CD4-positive, alpha-beta T cell (primary cell): Measurements from ENCODE around the gene ADCY5. TPM values are rescaled to one million over a fixed set of nuclear protein-coding genes. Genes with fewer than 3 reads are reported as not detected.
"Not testable (repeated sequence)": the region's sequence is repeated elsewhere in the genome, so short reads cannot be mapped to it uniquely, and the experiment has no call there.

Experiments used
- ATAC-seq: fragments of 200-7000 bp; cut with Tn5 transposase; one replicate; pipeline ENCODE4 v1.10.0; 2022; ENCODE audit warnings: mild to moderate bottlenecking; ENCODE audit not compliant: poor library complexity
- CTCF ChIA-PET: fragments of 350-600 bp; sonication (Branson Sonifier 250); formaldehyde crosslinking; loops from one replicate; lab custom pipeline; 2021; ENCODE audit warnings: antibody characterized with exemption, inconsistent platforms; lab: Charles Lee
- POLR2A ChIA-PET: fragments of 350-600 bp; sonication (Branson Sonifier 250); formaldehyde crosslinking; loops from one replicate; lab custom pipeline; 2021; ENCODE audit warnings: antibody characterized with exemption, inconsistent platforms; lab: Charles Lee
- DNase-seq, 14 experiments: peaks; one replicate each; pipeline ENCODE4 v3.0.0-alpha.2; 2013 to 2020; ENCODE audit warnings: mixed read lengths in 2 of 14
- H3K27ac ChIP-seq, 2 donors: one replicate each; pipeline versions ENCODE4 v1.5.1 to v1.7.0; 2013; ENCODE audit warnings: low read length in 2 of 2, low read depth in 1 of 2, mild to moderate bottlenecking in 1 of 2
- H3K27me3 ChIP-seq, 2 experiments: 1 replicate in 1 of 2; 2 replicates in 1 of 2; pipeline versions ENCODE4 v1.6.1 to v1.7.0; 2013; ENCODE audit warnings: low read length in 2 of 2, control low read depth in 1 of 2, mild to moderate bottlenecking in 1 of 2, moderate library complexity in 1 of 2; ENCODE audit not compliant: insufficient read depth in 2 of 2, control insufficient read depth in 1 of 2
- H3K36me3 ChIP-seq: one replicate; pipeline ENCODE4 v1.6.1; 2013; ENCODE audit warnings: low read length, control low read depth; ENCODE audit not compliant: insufficient read depth
- H3K4me1 ChIP-seq: one replicate; pipeline ENCODE4 v1.6.1; 2013; ENCODE audit warnings: low read length, control low read depth; ENCODE audit not compliant: insufficient read depth
- H3K4me3 ChIP-seq: one replicate; pipeline ENCODE4 v1.5.1; 2013; ENCODE audit warnings: mild to moderate bottlenecking, low read length, moderate library complexity
- H3K9me3 ChIP-seq, 2 experiments: 1 replicate in 1 of 2; 2 replicates in 1 of 2; pipeline versions ENCODE4 v1.6.1 to v1.7.0; 2013; ENCODE audit warnings: low read length in 2 of 2, mild to moderate bottlenecking in 2 of 2, control low read depth in 1 of 2, moderate library complexity in 1 of 2; ENCODE audit not compliant: control insufficient read depth in 1 of 2, insufficient read depth in 1 of 2
- H3K27ac Mint-ChIP-seq: one replicate; pipeline ENCODE4 v1.8.0; 2020; ENCODE audit warnings: mixed read lengths
- H3K27me3 Mint-ChIP-seq: one replicate; pipeline ENCODE4 v1.8.0; 2021; ENCODE audit warnings: mixed read lengths
- H3K36me3 Mint-ChIP-seq: one replicate; pipeline ENCODE4 v1.8.0; 2021; ENCODE audit warnings: low read depth, mixed read lengths
- H3K4me1 Mint-ChIP-seq: one replicate; pipeline ENCODE4 v1.8.0; 2021; ENCODE audit warnings: low read depth, mixed read lengths
- H3K4me3 Mint-ChIP-seq: one replicate; pipeline ENCODE4 v1.8.0; 2020; ENCODE audit warnings: mild to moderate bottlenecking, mixed read lengths
- H3K9me3 Mint-ChIP-seq: one replicate; pipeline ENCODE4 v1.8.0; 2020; ENCODE audit warnings: mixed read lengths
- intact Hi-C, 2 experiments: fragments of 100-400 bp; cut with DNase I in 1 of 2; cut with micrococcal nuclease in 1 of 2; formaldehyde crosslinking; loops; one replicate each; pipeline versions ENCODE4 v1.15.1 to v1.9.0; 2023 to 2025; cut with DNase I, micrococcal nuclease
- total RNA-seq, 174 experiments: library from RNA in 2 of 174; stranded (reverse) in 2 of 174; gene quantifications; one replicate each; pipeline ENCODE4 v1.2.3 and lab custom pipeline; 2021 to 2026
- TF ChIP-seq, protein P1 (sequence below): fragments of 200-600 bp; IDR thresholded peaks from one replicate; pipeline ENCODE4 v1.8.0; 2022; ENCODE audit warnings: antibody characterized with exemption, mild to moderate bottlenecking

The ADCY5 gene
- total RNA-seq, 2 experiments from 2014 or later = not detected

DNA sequence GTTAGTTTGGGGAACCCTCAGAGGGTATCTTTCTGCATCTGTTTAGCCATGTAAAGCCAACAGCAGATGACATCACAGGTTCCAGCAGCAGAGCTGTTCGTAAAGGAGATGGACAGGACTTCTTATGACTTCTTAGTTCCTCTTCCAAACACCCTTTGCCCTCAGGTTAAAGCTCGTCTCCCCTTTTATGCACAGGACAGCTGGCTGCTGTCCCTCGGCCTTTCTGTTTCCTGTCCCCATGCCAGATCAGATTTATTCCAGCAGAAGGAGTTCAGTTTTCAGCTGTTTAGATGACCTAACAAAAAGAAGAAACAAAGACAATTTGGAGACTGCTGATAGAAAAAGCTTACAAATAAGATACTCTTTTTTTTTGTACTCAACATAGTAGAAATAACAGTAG is 202.0 kb downstream of the ADCY5 start:
- CTCF ChIA-PET = no interaction called here

DNA sequence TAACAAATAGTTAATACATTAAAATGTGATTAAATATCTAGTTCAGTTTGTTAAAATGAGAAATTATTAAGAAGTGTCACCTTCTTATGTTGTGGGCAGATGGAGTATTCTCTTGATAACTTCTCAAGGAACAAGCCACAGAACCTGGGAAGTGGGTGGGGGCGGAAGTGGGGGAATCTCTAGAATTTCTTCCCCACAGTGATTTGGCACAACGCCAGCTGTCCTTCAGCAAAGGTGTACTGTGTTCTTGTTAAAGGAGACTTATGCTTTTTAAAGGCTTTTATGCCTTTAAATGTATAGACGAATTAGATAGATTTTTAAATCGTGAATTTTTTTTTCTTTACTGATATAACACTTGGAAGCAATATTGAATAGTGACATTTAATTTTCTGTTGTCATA is 204.8 kb downstream of the ADCY5 start:
- CTCF ChIA-PET = no interaction called here
- POLR2A ChIA-PET = no interaction called here

More for the DNA sequence above, 202.0 kb downstream of the ADCY5 start:
- no peaks in the 10 kb centered on the region for H3K27me3 Mint-ChIP-seq
- H3K4me1 Mint-ChIP-seq = peaks cover 28% of the 10 kb centered on the region
- Histone ChIP-seq H3K4me1 (no peaks in the 10 kb centered on the region), H3K9me3 (no peaks in the 10 kb centered on the region), H3K36me3 (peaks cover 43% of the 10 kb centered on the region), H3K27me3 (no peaks in the 10 kb centered on the region), H3K4me3 (no peak overlapping the region), H3K27ac (no peak overlapping the region)
- intact Hi-C loops = no loop called here
- TF ChIP-seq, protein P1, sequence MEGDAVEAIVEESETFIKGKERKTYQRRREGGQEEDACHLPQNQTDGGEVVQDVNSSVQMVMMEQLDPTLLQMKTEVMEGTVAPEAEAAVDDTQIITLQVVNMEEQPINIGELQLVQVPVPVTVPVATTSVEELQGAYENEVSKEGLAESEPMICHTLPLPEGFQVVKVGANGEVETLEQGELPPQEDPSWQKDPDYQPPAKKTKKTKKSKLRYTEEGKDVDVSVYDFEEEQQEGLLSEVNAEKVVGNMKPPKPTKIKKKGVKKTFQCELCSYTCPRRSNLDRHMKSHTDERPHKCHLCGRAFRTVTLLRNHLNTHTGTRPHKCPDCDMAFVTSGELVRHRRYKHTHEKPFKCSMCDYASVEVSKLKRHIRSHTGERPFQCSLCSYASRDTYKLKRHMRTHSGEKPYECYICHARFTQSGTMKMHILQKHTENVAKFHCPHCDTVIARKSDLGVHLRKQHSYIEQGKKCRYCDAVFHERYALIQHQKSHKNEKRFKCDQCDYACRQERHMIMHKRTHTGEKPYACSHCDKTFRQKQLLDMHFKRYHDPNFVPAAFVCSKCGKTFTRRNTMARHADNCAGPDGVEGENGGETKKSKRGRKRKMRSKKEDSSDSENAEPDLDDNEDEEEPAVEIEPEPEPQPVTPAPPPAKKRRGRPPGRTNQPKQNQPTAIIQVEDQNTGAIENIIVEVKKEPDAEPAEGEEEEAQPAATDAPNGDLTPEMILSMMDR = no peak
- H3K27ac Mint-ChIP-seq = no peak overlapping the region
- no peak for ATAC-seq
- no peak for DNase-seq
- no peaks in the 10 kb centered on the region for H3K9me3 Mint-ChIP-seq
- H3K4me3 Mint-ChIP-seq = no peak overlapping the region
- peaks cover 88% of the 10 kb centered on the region for H3K36me3 Mint-ChIP-seq
- POLR2A ChIA-PET = no interaction called here

DNA sequence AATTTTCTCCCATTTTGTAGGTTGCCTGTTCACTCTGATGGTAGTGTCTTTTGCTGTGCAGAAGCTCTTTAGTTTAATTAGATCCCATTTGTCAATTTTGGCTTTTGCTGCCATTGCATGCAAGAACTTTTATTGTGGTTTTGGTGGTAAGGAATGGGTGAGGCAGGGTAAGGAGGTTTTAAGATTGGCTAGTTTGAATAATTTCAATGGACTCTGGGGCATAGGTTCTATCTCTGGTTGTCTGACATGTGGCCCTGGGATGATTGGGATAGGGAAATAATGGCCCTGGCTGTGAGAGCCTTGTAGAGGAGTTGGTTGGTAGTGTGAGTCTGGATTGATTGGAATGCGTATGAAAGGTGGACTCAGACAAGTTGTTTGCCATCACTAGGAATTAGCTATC is 209.1 kb downstream of the ADCY5 start:
- Histone ChIP-seq H3K27me3 (no peaks in the 10 kb centered on the region), H3K4me3 (no peak overlapping the region), H3K9me3 (no peaks in the 10 kb centered on the region), H3K36me3 (peaks cover 28% of the 10 kb centered on the region), H3K27ac (no peak overlapping the region), H3K4me1 (no peaks in the 10 kb centered on the region)
- Mint-ChIP-seq H3K9me3 (no peaks in the 10 kb centered on the region), H3K27me3 (no peaks in the 10 kb centered on the region), H3K4me3 (no peak overlapping the region), H3K36me3 (peaks cover 84% of the 10 kb centered on the region), H3K4me1 (peaks cover 42% of the 10 kb centered on the region), H3K27ac (no peak overlapping the region)
- ChIA-PET CTCF (no interaction called here), POLR2A (no interaction called here)
- intact Hi-C loops = no loop called here
- no peak for DNase-seq
- TF ChIP-seq, protein P1 = no peak
- no peak for ATAC-seq

More for the DNA sequence above, 204.8 kb downstream of the ADCY5 start:
- Mint-ChIP-seq H3K4me1 (peaks cover 40% of the 10 kb centered on the region), H3K27ac (no peak overlapping the region), H3K27me3 (no peaks in the 10 kb centered on the region), H3K4me3 (no peak overlapping the region), H3K36me3 (peaks cover 91% of the 10 kb centered on the region), H3K9me3 (no peaks in the 10 kb centered on the region)
- no peaks in the 10 kb centered on the region for H3K27me3 ChIP-seq
- H3K4me3 ChIP-seq = no peak overlapping the region
- no peaks in the 10 kb centered on the region for H3K9me3 ChIP-seq
- intact Hi-C loops = no loop called here
- H3K4me1 ChIP-seq = no peaks in the 10 kb centered on the region
- H3K36me3 ChIP-seq = peaks cover 57% of the 10 kb centered on the region
- TF ChIP-seq, protein P1 = no peak
- DNase-seq (peak in 12 of 14 experiments; percentile 5 to 49 (median 12)), ATAC-seq (no peak)
- H3K27ac ChIP-seq = no peak overlapping the region

DNA sequence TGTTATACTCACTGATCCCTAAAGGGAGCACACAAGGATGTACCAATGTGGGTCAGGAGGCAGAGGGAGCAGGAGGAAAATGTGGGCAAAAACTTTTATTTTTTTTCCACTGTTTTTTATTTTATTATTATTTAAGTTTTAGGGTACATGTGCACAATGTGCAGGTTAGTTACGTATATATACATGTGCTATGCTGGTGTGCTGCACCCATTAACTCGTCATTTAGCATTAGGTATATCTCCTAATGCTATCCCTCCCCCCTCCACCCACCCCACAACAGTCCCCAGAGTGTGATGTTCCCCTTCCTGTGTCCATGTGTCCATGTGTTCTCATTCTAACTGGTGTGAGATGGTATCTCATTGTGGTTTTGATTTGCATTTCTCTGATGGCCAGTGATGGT is 209.7 kb downstream of the ADCY5 start:
- POLR2A ChIA-PET, H3K27me3 Mint-ChIP-seq, H3K27ac Mint-ChIP-seq, H3K4me1 ChIP-seq, H3K27me3 ChIP-seq, H3K27ac ChIP-seq, H3K4me3 Mint-ChIP-seq, intact Hi-C loops, H3K9me3 ChIP-seq, ATAC-seq, H3K9me3 Mint-ChIP-seq, CTCF ChIA-PET, DNase-seq, H3K4me3 ChIP-seq: not testable (repeated sequence)
- H3K4me1 Mint-ChIP-seq = peaks cover 37% of the 10 kb centered on the region
- H3K36me3 Mint-ChIP-seq = peaks cover 79% of the 10 kb centered on the region
- H3K36me3 ChIP-seq = peaks cover 27% of the 10 kb centered on the region
